Measurements from ENCODE around the gene ADPRS. TPM values are rescaled to one million over a fixed set of nuclear protein-coding genes. Genes with fewer than 3 reads are reported as not detected.
A peak's percentile ranks its signal among the peaks of the same experiment; 100 is the strongest.

The ADPRS gene
- total RNA-seq, 2 experiments from 2014 or later: 29.7 to 29.9 TPM

GRCh38 chr1:36091698-36092097 lies 3.0 kb downstream of the ADPRS start:
- no peaks in the 10 kb centered on the region for H3K9me3 Mint-ChIP-seq
- no peaks in the 10 kb centered on the region for H3K27me3 Mint-ChIP-seq
- ChIA-PET POLR2A (interaction anchor here (1.5 kb wide), 1 partner anchor 66 kb away, joined by 4 read pairs; no protein-coding TSS in a partner anchor), CTCF (interaction anchor here (1.8 kb wide), 1 partner anchor 96 kb away, joined by 4 read pairs; no protein-coding TSS in a partner anchor)
- H3K27ac Mint-ChIP-seq: no peak overlapping the region
- DNase-seq: no peak
- H3K36me3 Mint-ChIP-seq (ENCODE audit: low read depth): peaks cover 39% of the 10 kb centered on the region
- H3K4me3 Mint-ChIP-seq: peak overlapping the region; percentile 27
- peaks cover 20% of the 10 kb centered on the region for H3K4me1 Mint-ChIP-seq

- ChIA-PET POLR2A (interaction anchor here (1.5 kb wide), 1 partner anchor 65 kb away, joined by 4 read pairs; no protein-coding TSS in a partner anchor), CTCF (interaction anchor here (1.8 kb wide), 1 partner anchor 95 kb away, joined by 4 read pairs; no protein-coding TSS in a partner anchor)
- Mint-ChIP-seq H3K9me3 (no peaks in the 10 kb centered on the region), H3K4me1 (peaks cover 20% of the 10 kb centered on the region), H3K36me3 (ENCODE audit: low read depth) (peaks cover 39% of the 10 kb centered on the region), H3K27ac (no peak overlapping the region), H3K27me3 (no peaks in the 10 kb centered on the region), H3K4me3 (no peak overlapping the region)
- no peak for DNase-seq
Measured at GRCh38 chr1:36092166-36092797, 3.6 kb downstream of the ADPRS start.

- peaks cover 20% of the 10 kb centered on the region for H3K4me1 Mint-ChIP-seq
- no peak for DNase-seq
- H3K27ac Mint-ChIP-seq: no peak overlapping the region
- H3K27me3 Mint-ChIP-seq: no peaks in the 10 kb centered on the region
- POLR2A ChIA-PET: interaction anchor here (1.5 kb wide), 1 partner anchor 65 kb away, joined by 4 read pairs; no protein-coding TSS in a partner anchor
- H3K36me3 Mint-ChIP-seq (ENCODE audit: low read depth): peaks cover 39% of the 10 kb centered on the region
- CTCF ChIA-PET: interaction anchor here (1.3 to 1.8 kb wide), 2 partner anchors 42 to 95 kb away, joined by 3 to 4 read pairs; no protein-coding TSS in a partner anchor
- H3K4me3 Mint-ChIP-seq: no peak overlapping the region
- H3K9me3 Mint-ChIP-seq: no peaks in the 10 kb centered on the region
Measured at GRCh38 chr1:36092798-36093185, 4.1 kb downstream of the ADPRS start.

- ChIA-PET CTCF (interaction anchor here (1.3 to 1.8 kb wide), 2 partner anchors 42 to 94 kb away, joined by 3 to 4 read pairs; no protein-coding TSS in a partner anchor), POLR2A (interaction anchor here (0.6 to 1.5 kb wide), 2 partner anchors 64 to 131 kb away, joined by 3 to 4 read pairs; partner anchors contain the start of gene THRAP3)
- Mint-ChIP-seq H3K4me3 (no peak overlapping the region), H3K27ac (no peak overlapping the region), H3K27me3 (no peaks in the 10 kb centered on the region), H3K36me3 (ENCODE audit: low read depth) (peaks cover 39% of the 10 kb centered on the region), H3K9me3 (no peaks in the 10 kb centered on the region), H3K4me1 (peaks cover 18% of the 10 kb centered on the region)
- no peak for DNase-seq
Measured at GRCh38 chr1:36093226-36093625, 4.5 kb downstream of the ADPRS start.

- Mint-ChIP-seq H3K4me3 (no peak overlapping the region), H3K27ac (no peak overlapping the region)
- DNase-seq: no peak
Measured at GRCh38 chr1:36093929-36094328, 5.2 kb downstream of the ADPRS start.

GRCh38 chr1:36094621-36095061 lies 5.9 kb downstream of the ADPRS start:
- H3K27ac Mint-ChIP-seq: no peak overlapping the region
- peaks cover 11% of the 10 kb centered on the region for H3K4me1 Mint-ChIP-seq
- H3K4me3 Mint-ChIP-seq: no peak overlapping the region
- ChIA-PET CTCF (interaction anchor here (1.3 to 1.5 kb wide), 2 partner anchors 94 to 191 kb away, joined by 3 to 5 read pairs; no protein-coding TSS in a partner anchor), POLR2A (interaction anchor here (2.0 to 2.1 kb wide), 2 partner anchors 40 to 130 kb away, joined by 4 to 5 read pairs; partner anchors contain the start of gene THRAP3)
- no peaks in the 10 kb centered on the region for H3K9me3 Mint-ChIP-seq
- no peaks in the 10 kb centered on the region for H3K27me3 Mint-ChIP-seq
- DNase-seq: no peak
- peaks cover 34% of the 10 kb centered on the region for H3K36me3 Mint-ChIP-seq (ENCODE audit: low read depth)

More at GRCh38 chr1:36093929-36094328, 5.2 kb downstream of the ADPRS start:
- Mint-ChIP-seq H3K27me3 (no peaks in the 10 kb centered on the region), H3K9me3 (no peaks in the 10 kb centered on the region), H3K36me3 (ENCODE audit: low read depth) (peaks cover 39% of the 10 kb centered on the region), H3K4me1 (peaks cover 16% of the 10 kb centered on the region)
- CTCF ChIA-PET: interaction anchor here (1.3 kb wide), 1 partner anchor 41 kb away, joined by 3 read pairs; no protein-coding TSS in a partner anchor
- POLR2A ChIA-PET: interaction anchor here (0.5 to 0.6 kb wide), 2 partner anchors 130 to 146 kb away, joined by 3 read pairs; partner anchors contain the start of gene THRAP3

- no peak overlapping the region for H3K27ac Mint-ChIP-seq
Measured at GRCh38 chr1:36095760-36096405, 7.2 kb downstream of the ADPRS start.

GRCh38 chr1:36096500-36097432 lies 8.1 kb downstream of the ADPRS start:
- no peak overlapping the region for H3K4me3 Mint-ChIP-seq
- POLR2A ChIA-PET: interaction anchor here (2.0 to 2.1 kb wide), 2 partner anchors 38 to 128 kb away, joined by 4 to 5 read pairs; partner anchors contain the start of gene THRAP3
- peak overlapping the region; percentile 9 for H3K27ac Mint-ChIP-seq

More at GRCh38 chr1:36095760-36096405, 7.2 kb downstream of the ADPRS start:
- Mint-ChIP-seq H3K4me3 (no peak overlapping the region), H3K4me1 (peaks cover 11% of the 10 kb centered on the region), H3K36me3 (ENCODE audit: low read depth) (peaks cover 28% of the 10 kb centered on the region), H3K27me3 (no peaks in the 10 kb centered on the region), H3K9me3 (no peaks in the 10 kb centered on the region)
- ChIA-PET POLR2A (interaction anchor here (0.6 to 2.1 kb wide), 4 partner anchors 39 to 227 kb away, joined by 3 to 5 read pairs (median 4); partner anchors contain the start of genes SH3D21 and THRAP3), CTCF (interaction anchor here (0.9 to 2.6 kb wide), 4 partner anchors 38 to 191 kb away, joined by 3 to 13 read pairs (median 4); no protein-coding TSS in a partner anchor)
- no peak for DNase-seq

GRCh38 chr1:36097693-36098585 lies 9.2 kb downstream of the ADPRS start:
- no peak for DNase-seq
- Mint-ChIP-seq H3K27me3 (no peaks in the 10 kb centered on the region), H3K4me1 (peaks cover 7% of the 10 kb centered on the region), H3K36me3 (ENCODE audit: low read depth) (peaks cover 14% of the 10 kb centered on the region), H3K27ac (no peak overlapping the region), H3K4me3 (no peak overlapping the region), H3K9me3 (no peaks in the 10 kb centered on the region)
- POLR2A ChIA-PET: interaction anchor here (0.5 kb wide), 1 partner anchor 22 kb away, joined by 3 read pairs; no protein-coding TSS in a partner anchor
- CTCF ChIA-PET: interaction anchor here (1.0 to 2.6 kb wide), 6 partner anchors 36 to 190 kb away, joined by 3 to 13 read pairs (median 4); partner anchors contain the start of gene TRAPPC3

More at GRCh38 chr1:36096500-36097432, 8.1 kb downstream of the ADPRS start:
- H3K9me3 Mint-ChIP-seq: no peaks in the 10 kb centered on the region
- peaks cover 24% of the 10 kb centered on the region for H3K36me3 Mint-ChIP-seq (ENCODE audit: low read depth)
- CTCF ChIA-PET: interaction anchor here (0.6 to 2.6 kb wide), 7 partner anchors 38 to 191 kb away, joined by 3 to 13 read pairs (median 3); partner anchors contain the start of gene TRAPPC3
- peaks cover 9% of the 10 kb centered on the region for H3K4me1 Mint-ChIP-seq
- DNase-seq: no peak
- H3K27me3 Mint-ChIP-seq: no peaks in the 10 kb centered on the region

GRCh38 chr1:36098650-36099365 lies 10.1 kb downstream of the ADPRS start:
- ChIA-PET POLR2A (interaction anchor here (0.5 to 1.5 kb wide), 2 partner anchors 23 to 57 kb away, joined by 3 read pairs; partner anchors contain the start of gene MAP7D1), CTCF (interaction anchor here (1.4 kb wide), 1 partner anchor 36 kb away, joined by 4 read pairs; no protein-coding TSS in a partner anchor)
- Mint-ChIP-seq H3K4me3 (no peak overlapping the region), H3K36me3 (ENCODE audit: low read depth) (peaks cover 7% of the 10 kb centered on the region), H3K4me1 (peaks cover 7% of the 10 kb centered on the region), H3K27me3 (no peaks in the 10 kb centered on the region), H3K27ac (no peak overlapping the region), H3K9me3 (no peaks in the 10 kb centered on the region)
- DNase-seq: no peak

Data from activated CD4-positive, alpha-beta memory T cell treated with anti-CD3 and anti-CD28 coated beads, Interleukin-2, amount 10 ng/mL, durations not matched to agents 7 days and 5 days (primary cell).